ENCODE measurements around the gene SLC9A5.

Gene SLC9A5

DNA sequence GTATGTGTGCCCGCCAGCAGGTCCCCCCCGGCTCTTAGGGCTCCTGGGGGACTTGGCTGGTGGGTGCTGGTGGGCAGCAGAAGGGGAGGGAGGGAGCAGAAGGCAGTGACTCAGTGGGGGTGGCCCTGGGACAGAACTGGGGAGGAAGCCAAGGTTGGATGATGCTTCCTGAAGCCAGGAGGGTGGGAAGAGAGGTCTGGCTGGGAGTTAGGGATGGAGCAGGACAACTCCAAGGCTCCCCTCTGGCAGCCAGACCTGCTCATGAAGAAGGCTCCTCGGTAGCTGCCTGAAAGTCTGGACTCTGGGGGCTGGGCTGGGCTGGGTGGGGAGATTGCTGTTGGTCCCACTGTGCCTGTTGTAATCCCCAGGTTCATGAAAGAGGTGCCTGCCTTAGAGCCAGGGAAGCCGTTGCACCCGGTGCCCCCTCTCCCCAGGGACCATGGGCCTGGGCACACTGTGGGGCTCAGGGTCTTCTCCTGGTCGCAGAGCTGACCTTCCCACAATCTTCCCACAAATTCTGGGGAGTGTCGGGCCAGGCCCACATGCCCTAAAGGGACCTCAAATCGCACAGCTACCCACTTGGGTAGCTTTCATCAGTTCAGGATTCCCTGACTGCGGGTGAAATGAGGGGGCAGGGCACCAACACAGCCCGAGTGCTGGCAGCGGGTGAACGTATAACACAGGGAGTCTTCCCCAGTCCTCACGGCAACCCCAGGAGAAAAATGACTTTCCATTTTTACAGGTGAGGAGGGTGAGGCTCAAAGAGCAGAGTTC is 29.4 kb downstream of the SLC9A5 start:
- peak overlapping the region in 1 of 2 donors; percentile 42 for H3K9ac ChIP-seq (ENCODE audit: low read length in 2 of 2)

DNA sequence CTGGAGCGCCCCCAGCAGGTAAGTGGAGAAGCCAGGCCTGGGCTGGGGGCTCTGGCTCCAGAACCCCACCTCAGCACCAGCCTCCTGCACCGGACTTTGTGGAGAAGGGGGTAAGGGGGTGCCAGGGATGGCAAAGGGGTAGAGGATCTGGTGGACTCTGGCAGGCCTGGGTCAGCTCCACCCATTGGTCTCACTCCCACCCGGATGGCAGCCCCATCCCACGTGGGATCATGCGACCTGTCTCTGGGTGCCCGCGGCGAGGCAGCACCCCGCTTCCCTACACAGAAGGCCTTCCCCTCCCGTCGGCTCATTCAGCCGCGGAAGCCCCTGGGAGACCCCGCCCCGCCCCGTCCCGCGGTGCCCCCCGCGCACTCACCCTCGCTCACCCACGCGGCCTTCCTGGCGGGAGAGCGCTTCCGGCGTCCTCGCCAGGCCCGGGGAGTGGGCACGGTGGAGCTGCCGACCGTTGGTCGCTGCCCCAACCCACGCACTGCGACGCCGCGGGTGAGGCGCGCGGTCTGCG is 30.1 kb downstream of the SLC9A5 start:
- Histone ChIP-seq H3K9ac (ENCODE audit: low read length in 2 of 2) (peak overlapping the region in 1 of 2 donors; percentile 42), H3K4me3 (ENCODE audit: low read length in 2 of 2) (peak overlapping the region; percentile 40 to 72)

More for the DNA sequence above, 29.4 kb downstream of the SLC9A5 start:
- Histone ChIP-seq H3K4me1 (ENCODE audit: control insufficient read depth, insufficient read depth, low read length) (peaks cover 21% of the 10 kb centered on the region), H3K27me3 (ENCODE audit: control insufficient read depth in 1 of 2, insufficient read depth in 2 of 2, low read length in 2 of 2) (no peaks in the 10 kb centered on the region), H3K4me3 (ENCODE audit: low read length in 2 of 2) (peak overlapping the region; percentile 40 to 72), H3K27ac (ENCODE audit: low read length) (no peak overlapping the region), H3K9me3 (ENCODE audit: control insufficient read depth in 2 of 2, low read length in 2 of 2) (no peaks in the 10 kb centered on the region), H3K36me3 (ENCODE audit: control insufficient read depth in 2 of 2, insufficient read depth in 2 of 2, low read length in 2 of 2) (peaks cover 0 to 2% of the 10 kb centered on the region in 2 donors)

DNA sequence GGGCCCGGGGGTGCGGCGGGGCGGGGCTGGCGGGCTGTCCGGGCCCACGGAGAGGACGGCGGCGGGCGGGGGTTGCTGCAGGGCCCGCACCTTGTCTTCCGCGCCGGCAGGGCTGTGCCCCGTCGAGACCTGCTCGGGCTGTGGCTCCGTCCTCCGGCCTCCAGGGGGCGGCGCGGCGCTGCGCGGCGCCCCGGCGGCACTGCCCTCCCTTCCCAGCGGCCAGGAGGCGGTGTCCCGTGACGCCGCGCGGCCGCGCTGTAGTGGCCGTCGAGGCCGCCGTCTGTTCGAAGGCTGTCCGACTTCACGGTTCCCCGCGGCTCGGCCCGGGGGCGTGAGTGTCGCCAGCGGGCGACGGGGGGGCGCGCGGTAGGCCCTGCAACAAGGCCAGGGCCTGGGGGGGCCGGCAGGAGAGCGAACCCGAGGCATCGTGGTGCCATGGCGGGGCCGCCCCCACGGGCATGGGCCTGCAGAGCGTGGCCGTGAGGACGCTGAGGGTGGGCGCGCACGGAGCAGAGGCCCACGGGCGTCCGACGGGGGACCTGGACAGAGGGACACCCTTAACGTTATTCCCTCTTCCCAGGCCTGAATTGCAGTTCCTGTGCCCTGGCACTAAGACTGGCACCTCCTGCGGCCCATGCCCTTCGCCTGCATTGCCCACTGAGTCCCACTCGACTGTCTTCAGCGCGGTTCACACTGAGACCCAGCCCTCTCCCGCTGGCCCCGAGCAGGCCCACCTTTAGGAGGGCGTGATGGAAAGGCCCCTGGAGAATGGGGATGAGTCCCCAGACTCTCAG is 30.7 kb downstream of the SLC9A5 start, which contains the start of gene PLEKHG4:
TSS of gene PLEKHG4 (plus strand) at position 237 of the 794 bp plus-strand sequence. CDS start at position 750, 513 bp downstream.
- peak within 1 kb of the TSS; percentile 40 to 72 for H3K4me3 ChIP-seq (ENCODE audit: low read length in 2 of 2)
- H3K9ac ChIP-seq (ENCODE audit: low read length in 2 of 2), result peak within 1 kb of the TSS in 1 of 2 donors; percentile 42
- H3K27ac ChIP-seq (ENCODE audit: low read length), result no peak within 1 kb of the TSS

More for the DNA sequence above, 30.1 kb downstream of the SLC9A5 start:
- no peak overlapping the region for H3K27ac ChIP-seq (ENCODE audit: low read length)
- no peaks in the 10 kb centered on the region for H3K27me3 ChIP-seq (ENCODE audit: control insufficient read depth in 1 of 2, insufficient read depth in 2 of 2, low read length in 2 of 2)
- H3K9me3 ChIP-seq (ENCODE audit: control insufficient read depth in 2 of 2, low read length in 2 of 2), result no peaks in the 10 kb centered on the region
- H3K36me3 ChIP-seq (ENCODE audit: control insufficient read depth in 2 of 2, insufficient read depth in 2 of 2, low read length in 2 of 2), result peaks cover 0 to 2% of the 10 kb centered on the region in 2 donors
- H3K4me1 ChIP-seq (ENCODE audit: control insufficient read depth, insufficient read depth, low read length), result peaks cover 21% of the 10 kb centered on the region

DNA sequence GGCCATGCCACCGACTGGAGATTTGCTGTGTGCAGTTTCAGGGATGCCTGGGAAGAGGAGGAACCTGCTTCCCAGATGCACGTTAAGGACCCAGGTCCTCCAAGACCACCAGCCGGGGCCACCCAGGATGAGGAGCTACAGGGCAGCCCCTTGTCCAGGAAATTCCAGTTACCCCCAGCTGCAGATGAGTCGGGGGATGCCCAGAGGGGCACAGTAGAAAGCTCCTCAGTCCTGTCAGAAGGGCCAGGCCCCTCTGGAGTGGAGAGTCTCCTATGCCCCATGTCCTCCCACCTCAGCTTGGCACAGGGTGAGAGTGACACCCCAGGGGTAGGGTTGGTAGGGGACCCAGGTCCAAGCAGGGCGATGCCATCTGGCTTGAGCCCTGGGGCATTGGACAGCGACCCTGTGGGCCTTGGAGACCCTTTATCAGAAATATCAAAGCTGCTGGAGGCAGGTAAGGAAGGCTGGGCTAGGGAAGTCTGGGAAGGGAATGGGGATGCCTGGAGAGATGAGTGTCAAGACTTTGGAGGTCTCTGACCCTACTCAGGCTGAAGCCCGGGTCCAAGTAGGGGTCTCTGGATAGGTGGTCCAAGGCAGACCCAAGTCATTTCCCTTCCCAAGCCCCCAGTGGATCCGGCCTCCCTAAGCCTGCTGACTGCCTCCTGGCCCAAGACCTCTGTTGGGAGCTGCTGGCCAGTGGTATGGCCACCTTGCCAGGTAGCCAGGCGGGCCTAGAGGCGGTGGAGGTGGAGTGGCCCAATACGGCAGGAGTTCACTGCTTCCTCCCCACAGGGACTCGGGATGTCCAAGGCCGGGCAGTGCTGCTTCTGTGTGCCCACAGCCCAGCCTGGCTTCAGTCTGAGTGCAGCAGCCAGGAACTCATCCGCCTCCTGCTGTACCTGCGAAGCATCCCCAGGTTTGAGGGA is 31.6 kb downstream of the SLC9A5 start:
- H3K4me3 ChIP-seq (ENCODE audit: low read length in 2 of 2), result no peak overlapping the region
- no peaks in the 10 kb centered on the region for H3K9me3 ChIP-seq (ENCODE audit: control insufficient read depth in 2 of 2, low read length in 2 of 2)
- H3K9ac ChIP-seq (ENCODE audit: low read length in 2 of 2), result no peak overlapping the region
- no peak overlapping the region for H3K27ac ChIP-seq (ENCODE audit: low read length)
- peaks cover 21% of the 10 kb centered on the region for H3K4me1 ChIP-seq (ENCODE audit: control insufficient read depth, insufficient read depth, low read length)
- no peaks in the 10 kb centered on the region for H3K27me3 ChIP-seq (ENCODE audit: control insufficient read depth in 1 of 2, insufficient read depth in 2 of 2, low read length in 2 of 2)
- peaks cover 0 to 1% of the 10 kb centered on the region in 2 donors for H3K36me3 ChIP-seq (ENCODE audit: control insufficient read depth in 2 of 2, insufficient read depth in 2 of 2, low read length in 2 of 2)

More for the DNA sequence above, 30.7 kb downstream of the SLC9A5 start, which contains the start of gene PLEKHG4:
- Histone ChIP-seq H3K9me3 (ENCODE audit: control insufficient read depth in 2 of 2, low read length in 2 of 2) (no peaks in the 10 kb centered on the region), H3K27me3 (ENCODE audit: control insufficient read depth in 1 of 2, insufficient read depth in 2 of 2, low read length in 2 of 2) (no peaks in the 10 kb centered on the region), H3K4me1 (ENCODE audit: control insufficient read depth, insufficient read depth, low read length) (peaks cover 21% of the 10 kb centered on the region), H3K36me3 (ENCODE audit: control insufficient read depth in 2 of 2, insufficient read depth in 2 of 2, low read length in 2 of 2) (peaks cover 0 to 2% of the 10 kb centered on the region in 2 donors)

DNA sequence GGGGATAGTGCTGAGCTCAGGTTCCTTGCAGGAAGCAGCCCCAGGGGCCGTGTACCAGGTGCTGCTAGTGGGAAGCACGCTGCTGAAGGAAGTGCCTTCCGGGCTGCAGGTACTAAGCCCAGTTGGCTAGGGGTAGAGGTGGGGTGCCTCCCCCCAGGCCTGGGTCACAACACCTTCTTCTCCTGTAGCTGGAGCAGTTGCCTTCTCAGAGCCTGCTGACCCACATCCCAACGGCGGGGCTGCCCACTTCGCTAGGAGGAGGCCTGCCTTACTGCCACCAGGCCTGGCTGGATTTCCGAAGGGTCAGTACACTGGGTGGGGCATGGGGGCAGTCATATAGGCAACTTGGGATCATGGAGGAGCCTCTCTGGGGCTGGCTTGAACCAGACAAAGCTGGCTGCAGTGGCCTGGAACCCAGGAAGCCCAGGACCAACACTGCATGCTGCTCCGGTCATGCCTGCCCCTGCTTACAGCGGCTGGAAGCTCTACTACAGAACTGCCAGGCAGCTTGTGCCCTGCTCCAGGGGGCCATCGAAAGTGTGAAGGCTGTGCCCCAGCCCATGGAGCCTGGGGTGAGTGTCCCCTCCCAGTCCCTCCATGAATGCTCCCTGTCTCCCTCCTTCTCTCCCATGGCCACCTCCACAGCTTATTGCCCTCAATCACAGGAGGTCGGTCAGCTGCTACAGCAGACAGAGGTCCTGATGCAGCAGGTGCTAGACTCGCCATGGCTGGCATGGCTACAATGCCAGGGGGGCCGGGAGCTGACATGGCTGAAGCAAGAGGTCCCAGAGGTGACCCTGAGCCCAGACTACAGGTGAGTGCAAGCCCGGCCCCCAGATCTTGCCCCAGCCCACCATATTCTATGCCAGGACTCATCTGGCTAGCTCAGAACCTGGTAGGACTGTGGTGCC is 33.0 kb downstream of the SLC9A5 start:
- no peaks in the 10 kb centered on the region for H3K27me3 ChIP-seq (ENCODE audit: control insufficient read depth in 1 of 2, insufficient read depth in 2 of 2, low read length in 2 of 2)
- no peak overlapping the region for H3K9ac ChIP-seq (ENCODE audit: low read length in 2 of 2)
- H3K4me1 ChIP-seq (ENCODE audit: control insufficient read depth, insufficient read depth, low read length), result peaks cover 21% of the 10 kb centered on the region
- H3K9me3 ChIP-seq (ENCODE audit: control insufficient read depth in 2 of 2, low read length in 2 of 2), result no peaks in the 10 kb centered on the region
- H3K27ac ChIP-seq (ENCODE audit: low read length), result no peak overlapping the region
- H3K4me3 ChIP-seq (ENCODE audit: low read length in 2 of 2), result no peak overlapping the region
- no peaks in the 10 kb centered on the region for H3K36me3 ChIP-seq (ENCODE audit: control insufficient read depth in 2 of 2, insufficient read depth in 2 of 2, low read length in 2 of 2)

GRCh38 chr16:67282447-67282805 is 33.6 kb downstream of the SLC9A5 start:
- Histone ChIP-seq H3K4me3 (ENCODE audit: low read length in 2 of 2) (no peak overlapping the region), H3K27me3 (ENCODE audit: control insufficient read depth in 1 of 2, insufficient read depth in 2 of 2, low read length in 2 of 2) (no peaks in the 10 kb centered on the region), H3K27ac (ENCODE audit: low read length) (no peak overlapping the region), H3K36me3 (ENCODE audit: control insufficient read depth in 2 of 2, insufficient read depth in 2 of 2, low read length in 2 of 2) (no peaks in the 10 kb centered on the region), H3K4me1 (ENCODE audit: control insufficient read depth, insufficient read depth, low read length) (peaks cover 19% of the 10 kb centered on the region), H3K9ac (ENCODE audit: low read length in 2 of 2) (no peak overlapping the region), H3K9me3 (ENCODE audit: control insufficient read depth in 2 of 2, low read length in 2 of 2) (no peaks in the 10 kb centered on the region)

DNA sequence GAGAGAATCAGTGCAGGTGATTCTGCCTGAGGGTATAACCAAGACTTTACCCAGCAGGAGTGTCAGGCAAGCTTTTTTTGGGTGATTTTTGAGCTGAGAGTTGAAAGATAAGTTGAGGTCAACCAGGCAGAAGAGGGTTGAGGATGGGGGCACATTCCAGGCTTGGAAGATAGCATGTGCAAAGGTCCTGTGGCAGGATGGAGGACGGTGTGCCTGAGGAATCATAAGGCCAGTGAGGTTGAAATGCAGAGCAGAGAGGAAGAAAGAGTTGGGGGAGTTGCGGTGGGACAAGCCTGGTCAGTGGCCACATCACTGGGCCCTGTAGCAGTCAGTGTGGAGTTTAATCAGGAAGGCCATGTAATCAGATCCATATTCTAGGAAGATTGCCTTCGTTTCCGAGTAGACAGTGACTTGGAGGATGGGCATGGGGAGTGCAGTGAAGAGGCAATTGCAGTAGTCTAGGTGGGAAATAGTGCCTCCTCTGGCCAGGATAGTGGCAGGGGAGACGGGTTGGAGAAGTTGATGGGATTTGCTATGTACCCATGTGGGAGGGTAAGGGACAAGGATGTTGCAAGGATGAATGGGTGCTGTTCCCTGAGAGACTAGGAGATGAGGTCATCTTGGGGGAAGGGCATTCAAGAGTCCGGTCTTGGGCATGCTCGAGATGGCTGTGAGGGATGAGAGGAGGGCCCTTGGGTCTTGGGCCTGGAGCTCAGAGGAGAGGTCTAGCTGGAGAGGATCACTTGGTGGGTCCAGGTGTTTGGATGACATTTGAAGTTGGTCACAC is 34.5 kb downstream of the SLC9A5 start:
- Histone ChIP-seq H3K27ac (ENCODE audit: low read length) (no peak overlapping the region), H3K36me3 (ENCODE audit: control insufficient read depth in 2 of 2, insufficient read depth in 2 of 2, low read length in 2 of 2) (no peaks in the 10 kb centered on the region), H3K9ac (ENCODE audit: low read length in 2 of 2) (no peak overlapping the region), H3K9me3 (ENCODE audit: control insufficient read depth in 2 of 2, low read length in 2 of 2) (no peaks in the 10 kb centered on the region), H3K4me1 (ENCODE audit: control insufficient read depth, insufficient read depth, low read length) (peaks cover 12% of the 10 kb centered on the region), H3K4me3 (ENCODE audit: low read length in 2 of 2) (no peak overlapping the region), H3K27me3 (ENCODE audit: control insufficient read depth in 1 of 2, insufficient read depth in 2 of 2, low read length in 2 of 2) (no peaks in the 10 kb centered on the region)

DNA sequence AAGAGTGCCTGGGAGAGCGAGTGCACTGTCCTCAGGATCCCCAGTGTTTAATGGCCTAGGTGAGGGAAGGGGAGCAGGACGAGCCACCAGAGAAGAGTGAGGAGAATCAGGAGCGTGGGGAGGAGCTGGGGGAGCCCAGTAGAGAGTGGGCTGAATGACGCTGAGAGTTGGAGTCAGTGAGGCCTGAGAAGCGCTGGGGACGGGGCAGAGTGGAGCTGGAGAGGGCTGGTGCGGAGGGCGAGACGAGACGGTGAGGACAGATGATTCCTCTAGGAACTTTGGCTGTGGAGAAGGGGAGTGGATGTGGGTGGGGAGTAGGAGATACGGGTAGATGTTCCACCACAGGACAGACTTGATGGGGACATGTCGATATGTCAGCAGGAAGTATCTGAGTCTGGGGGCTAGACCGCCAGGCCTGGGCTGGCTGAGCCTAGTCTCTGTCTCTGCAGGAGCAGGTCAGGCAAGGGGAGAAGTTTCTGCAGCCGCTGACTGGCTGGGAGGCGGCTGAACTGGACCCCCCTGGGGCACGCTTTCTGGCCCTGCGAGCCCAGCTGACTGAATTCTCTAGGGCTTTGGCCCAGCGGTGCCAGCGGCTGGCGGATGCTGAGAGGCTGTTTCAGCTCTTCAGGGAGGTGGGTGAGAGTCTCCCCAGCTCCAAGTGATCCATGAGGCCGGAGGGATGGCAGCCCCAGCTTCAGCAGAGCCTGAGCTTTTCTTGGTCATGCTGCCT is 35.2 kb downstream of the SLC9A5 start:
- Histone ChIP-seq H3K4me1 (ENCODE audit: control insufficient read depth, insufficient read depth, low read length) (peaks cover 5% of the 10 kb centered on the region), H3K9ac (ENCODE audit: low read length in 2 of 2) (no peak overlapping the region), H3K36me3 (ENCODE audit: control insufficient read depth in 2 of 2, insufficient read depth in 2 of 2, low read length in 2 of 2) (no peaks in the 10 kb centered on the region), H3K9me3 (ENCODE audit: control insufficient read depth in 2 of 2, low read length in 2 of 2) (no peaks in the 10 kb centered on the region), H3K27ac (ENCODE audit: low read length) (no peak overlapping the region), H3K27me3 (ENCODE audit: control insufficient read depth in 1 of 2, insufficient read depth in 2 of 2, low read length in 2 of 2) (no peaks in the 10 kb centered on the region), H3K4me3 (ENCODE audit: low read length in 2 of 2) (no peak overlapping the region)

Measured in stomach smooth muscle (tissue), 2 donors.